ENCODE measurements around the gene FAM237B. TPM values are rescaled to one million over a fixed set of nuclear protein-coding genes. Genes with fewer than 3 reads are reported as not detected.
"Not testable (repeated sequence)": the region's sequence is repeated elsewhere in the genome, so short reads cannot be mapped to it uniquely, and the experiment has no call there.

The FAM237B gene
- total RNA-seq, result under 0.01 TPM

GRCh38 chr7:90320801-90321494, at the start of gene FAM237B:
Gene FAM237B (minus strand): TSS chr7:90321304. CDS start chr7:90319748, 1,556 bp downstream.
- FAIRE-seq (no peak), DNase-seq (ENCODE audit: low spot score in 2 of 2) (peak in 1 of 2 donors; percentile 44)

GRCh38 chr7:90351987-90352386, 30.9 kb upstream of the FAM237B start:
- no peak for FAIRE-seq
- DNase-seq (ENCODE audit: low spot score in 2 of 2), result no peak

- not testable (repeated sequence) for DNase-seq (ENCODE audit: low spot score in 2 of 2); FAIRE-seq
Observed at GRCh38 chr7:90350032-90350431, 28.9 kb upstream of the FAM237B start.

GRCh38 chr7:90349305-90349704, 28.2 kb upstream of the FAM237B start:
- DNase-seq (ENCODE audit: low spot score in 2 of 2) (no peak), FAIRE-seq (no peak)

- FAIRE-seq (no peak), DNase-seq (ENCODE audit: low spot score in 2 of 2) (no peak)
Observed at GRCh38 chr7:90347759-90348158, 26.7 kb upstream of the FAM237B start.

- DNase-seq (ENCODE audit: low spot score in 2 of 2) (peak; percentile 78 to 84), FAIRE-seq (no peak)
Observed at GRCh38 chr7:90346336-90347125, 25.4 kb upstream of the FAM237B start, which contains the start of gene GTPBP10. Gene GTPBP10 (plus strand): TSS chr7:90346716. CDS start chr7:90346742, 26 bp downstream.

- DNase-seq (ENCODE audit: low spot score in 2 of 2), result no peak
- no peak for FAIRE-seq
Observed at GRCh38 chr7:90345595-90346335, 24.7 kb upstream of the FAM237B start.

- DNase-seq (ENCODE audit: low spot score in 2 of 2), result no peak
- no peak for FAIRE-seq
Observed at GRCh38 chr7:90345016-90345415, 23.9 kb upstream of the FAM237B start.

GRCh38 chr7:90337106-90337505, 16.0 kb upstream of the FAM237B start:
- no peak for DNase-seq (ENCODE audit: low spot score in 2 of 2)
- no peak for FAIRE-seq

- not testable (repeated sequence) for DNase-seq (ENCODE audit: low spot score in 2 of 2); FAIRE-seq
Observed at GRCh38 chr7:90334926-90335325, 13.8 kb upstream of the FAM237B start.

GRCh38 chr7:90334193-90334843, 13.2 kb upstream of the FAM237B start:
- DNase-seq (ENCODE audit: low spot score in 2 of 2), result no peak
- FAIRE-seq, result no peak

GRCh38 chr7:90326500-90326899, 5.4 kb upstream of the FAM237B start:
- no peak for DNase-seq (ENCODE audit: low spot score in 2 of 2)
- FAIRE-seq, result no peak

- no peak for DNase-seq (ENCODE audit: low spot score in 2 of 2)
- FAIRE-seq, result no peak
Observed at GRCh38 chr7:90322837-90323236, 1.7 kb upstream of the FAM237B start.

- no peak for DNase-seq (ENCODE audit: low spot score in 2 of 2)
- no peak for FAIRE-seq
Observed at GRCh38 chr7:90320418-90320800, 695 bp downstream of the FAM237B start.

GRCh38 chr7:90320014-90320413, 1.1 kb downstream of the FAM237B start:
- FAIRE-seq (no peak), DNase-seq (ENCODE audit: low spot score in 2 of 2) (no peak)

GRCh38 chr7:90313907-90314306, 7.2 kb downstream of the FAM237B start:
- FAIRE-seq (no peak), DNase-seq (ENCODE audit: low spot score in 2 of 2) (no peak)

GRCh38 chr7:90312745-90313144, 8.4 kb downstream of the FAM237B start:
- DNase-seq (ENCODE audit: low spot score in 2 of 2), result no peak
- FAIRE-seq, result no peak

- no peak for FAIRE-seq
- no peak for DNase-seq (ENCODE audit: low spot score in 2 of 2)
Observed at GRCh38 chr7:90311175-90311574, 9.9 kb downstream of the FAM237B start.

- no peak for DNase-seq (ENCODE audit: low spot score in 2 of 2)
- FAIRE-seq, result no peak
Observed at GRCh38 chr7:90309872-90310271, 11.2 kb downstream of the FAM237B start.

- no peak for FAIRE-seq
- DNase-seq (ENCODE audit: low spot score in 2 of 2), result no peak
Observed at GRCh38 chr7:90303241-90303640, 17.9 kb downstream of the FAM237B start.
